Endothelial cell of umbilical vein (primary cell): ENCODE data around the gene CCDC12. TPM values are rescaled to one million over a fixed set of nuclear protein-coding genes. Genes with fewer than 3 reads are reported as not detected.

ENCODE experiments used
- BruUV-seq: library from RNA; stranded (reverse); fragments of 400-500 nt; replicated peaks from 2 replicates; lab custom pipeline; 2021; lab: Mats Ljungman, UMichigan
- CTCF ChIA-PET: fragments of 300-600, 350-600 bp; sonication (Branson Sonifier 250); formaldehyde crosslinking; loops from one replicate; lab custom pipeline; 2021; ENCODE audit warnings: antibody characterized with exemption, inconsistent platforms; lab: Charles Lee
- POLR2A ChIA-PET: fragments of 300-600, 350-600 bp; sonication (Branson Sonifier 250); formaldehyde crosslinking; loops from one replicate; lab custom pipeline; 2021; ENCODE audit warnings: antibody characterized with exemption, inconsistent platforms; lab: Charles Lee
- DNase-seq: peaks from one replicate; pipeline ENCODE4 v3.0.0-alpha.2; 2011; ENCODE audit warnings: low read depth, low spot score
- FAIRE-seq: peaks from 2 replicates; lab custom pipeline; 2011; peaks lifted over from hg19 to GRCh38; lab: Jason Lieb, UNC
- H2AFZ ChIP-seq: 2 replicates; pipeline ENCODE4 v1.6.0; 2012; ENCODE audit warnings: low read depth, low read length, control low read depth, inconsistent platforms
- H3K27ac ChIP-seq: 2 replicates; pipeline ENCODE4 v1.5.1; 2011; ENCODE audit warnings: low read depth, mild to moderate bottlenecking, control low read depth, low read length, moderate library complexity; ENCODE audit not compliant: insufficient read depth
- H3K27me3 ChIP-seq, 2 experiments: 2 replicates each; pipeline versions ENCODE4 v1.6.0 to v1.6.1; 2011; ENCODE audit warnings: low read length in 2 of 2, mixed read lengths in 1 of 2; ENCODE audit not compliant: control insufficient read depth in 2 of 2, insufficient read depth in 2 of 2
- H3K36me3 ChIP-seq, 2 experiments: 2 replicates in 1 of 2; 3 replicates in 1 of 2; pipeline ENCODE4 v1.5.1; 2011; ENCODE audit warnings: low read length in 2 of 2, mild to moderate bottlenecking in 1 of 2, moderate library complexity in 1 of 2; ENCODE audit not compliant: control insufficient read depth in 2 of 2, insufficient read depth in 2 of 2; ENCODE audit errors: extremely low read depth in 1 of 2
- H3K4me1 ChIP-seq: 3 replicates; pipeline ENCODE4 v1.5.1; 2011; ENCODE audit warnings: mild to moderate bottlenecking, low read length; ENCODE audit not compliant: control insufficient read depth, insufficient read depth; ENCODE audit errors: extremely low read depth
- H3K4me2 ChIP-seq: 2 replicates; pipeline ENCODE4 v1.6.1; 2011; ENCODE audit warnings: low read length, control low read depth, mixed read lengths; ENCODE audit not compliant: insufficient read depth
- H3K4me3 ChIP-seq, 3 experiments: fragments of 200-600 bp in 1 of 3; sonication (generic), shearing (Covaris generic) in 1 of 3; replicated peaks in 1 of 3; 2 replicates each; pipeline ENCODE4 v1.5.1; 2011 to 2016; ENCODE audit warnings: control low read depth in 3 of 3, low read length in 3 of 3, mild to moderate bottlenecking in 2 of 3, inconsistent platforms in 1 of 3, low read depth in 1 of 3, moderate library complexity in 1 of 3; ENCODE audit not compliant: insufficient read depth in 1 of 3
- H3K79me2 ChIP-seq: 2 replicates; pipeline ENCODE4 v1.6.0; 2012; ENCODE audit warnings: low read length, inconsistent platforms; ENCODE audit not compliant: control insufficient read depth, insufficient read depth
- H3K9ac ChIP-seq: replicated peaks from 2 replicates; pipeline ENCODE3; 2011; ENCODE audit warnings: low read length, control low read depth; ENCODE audit not compliant: insufficient read depth; ENCODE audit errors: extremely low read depth
- H3K9me1 ChIP-seq: replicated peaks from 3 replicates; pipeline ENCODE4 v1.6.0; 2011; ENCODE audit warnings: mild to moderate bottlenecking, low read length; ENCODE audit not compliant: control insufficient read depth, insufficient read depth; ENCODE audit errors: extremely low read depth
- H3K9me3 ChIP-seq: replicated peaks from 2 replicates; pipeline ENCODE4 v1.5.1; 2012; ENCODE audit warnings: low read length, inconsistent platforms; ENCODE audit not compliant: control insufficient read depth, insufficient read depth
- H4K20me1 ChIP-seq: replicated peaks from 2 replicates; pipeline ENCODE3; 2011; ENCODE audit warnings: mild to moderate bottlenecking, low read length; ENCODE audit not compliant: control insufficient read depth, insufficient read depth; ENCODE audit errors: extremely low read depth
- CTCF ChIP-seq, 2 donors: IDR thresholded peaks; 1 replicate in 1 of 2; 2 replicates in 1 of 2; pipeline ENCODE4 v1.5.1; 2011; ENCODE audit warnings: low read length in 2 of 2, mild to moderate bottlenecking in 2 of 2, moderate library complexity in 2 of 2, control low read depth in 1 of 2, inconsistent platforms in 1 of 2, low read depth in 1 of 2; ENCODE audit not compliant: insufficient read depth in 1 of 2; ENCODE audit errors: extremely low read depth in 1 of 2
- EZH2 ChIP-seq: IDR thresholded peaks from 2 replicates; pipeline ENCODE4 v1.6.1; 2012; ENCODE audit warnings: borderline replicate concordance, low read depth, mild to moderate bottlenecking, moderate library complexity, low read length, inconsistent platforms; ENCODE audit not compliant: severe bottlenecking
- FOS ChIP-seq: IDR thresholded peaks from 2 replicates; pipeline ENCODE4 v1.6.1; 2011; ENCODE audit warnings: mild to moderate bottlenecking, low read length, moderate library complexity, borderline replicate concordance; ENCODE audit not compliant: insufficient read depth
- GATA2 ChIP-seq: IDR thresholded peaks from 2 replicates; pipeline ENCODE4 v1.7.0; 2011; ENCODE audit warnings: low read depth, mild to moderate bottlenecking, moderate library complexity, mixed read lengths, low read length; ENCODE audit not compliant: insufficient read length, insufficient read depth
- JUN ChIP-seq: IDR thresholded peaks from 2 replicates; pipeline ENCODE4 v1.6.1; 2011; ENCODE audit warnings: borderline replicate concordance, low read depth; ENCODE audit not compliant: insufficient read length, insufficient read depth
- MAX ChIP-seq: IDR thresholded peaks from 2 replicates; pipeline ENCODE4 v1.6.1; 2011; ENCODE audit not compliant: insufficient read depth, insufficient read length
- MYC ChIP-seq: IDR thresholded peaks from one replicate; pipeline ENCODE4 v1.6.1; 2011; ENCODE audit warnings: mild to moderate bottlenecking, low read depth, low read length
- POLR2A ChIP-seq: IDR thresholded peaks from 2 replicates; pipeline ENCODE4 v1.6.1; 2012; ENCODE audit warnings: low read depth, mild to moderate bottlenecking, control low read depth, low read length
- POLR2AphosphoS5 ChIP-seq: IDR thresholded peaks from 2 replicates; pipeline ENCODE4 v1.6.1; 2012; ENCODE audit warnings: low read depth, mild to moderate bottlenecking, control low read depth, low read length, moderate library complexity; ENCODE audit not compliant: insufficient read depth
- dilution Hi-C: fragments of 300-500 bp; cut with MboI; formaldehyde crosslinking; loops from one replicate; pipeline ENCODE4 v1.15.0; 2019; ENCODE audit warnings: low sequenced_read_pairs; ENCODE audit not compliant: extremely low pct_ligation_motif_present
- intact Hi-C: fragments of 100-400 bp; cut with micrococcal nuclease; formaldehyde crosslinking; loops from one replicate; pipeline ENCODE4 v1.10.0; 2022
- polyA plus RNA-seq, 4 experiments: library from polyadenylated mRNA; depleted of rRNA in 3 of 4; stranded (reverse) in 3 of 4; unstranded in 1 of 4; fragments of >200 nt; gene quantifications; 2 replicates each; pipeline versions ENCODE4 v1.2.1 to v1.2.3, GENCODE V29; 2011 to 2012; ENCODE audit warnings: missing spikeins in 1 of 4
- total RNA-seq: library from RNA; stranded (reverse); gene quantifications from 2 replicates; pipeline ENCODE4 v1.2.3, GENCODE V29; 2021

CCDC12 gene
- total and polyA plus RNA-seq, 2 donors (not counting 3 experiments of a cell fraction or from before 2014, with no cell fraction given): 35.1 to 50.5 TPM

GRCh38 chr3:46890132-46890531, 86.4 kb downstream of the CCDC12 start:
- H3K36me3 ChIP-seq: no peaks in the 10 kb centered on the region
- no peak overlapping the region for H3K4me3 ChIP-seq
- peaks cover 1 to 3% of the 10 kb centered on the region in 2 experiments for H3K27me3 ChIP-seq
- peaks cover 6% of the 10 kb centered on the region for H3K4me1 ChIP-seq
- TF ChIP-seq MYC (no peak), POLR2AphosphoS5 (no peak), GATA2 (no peak), POLR2A (no peak), CTCF (IDR thresholded peaks at IDR 0.05; ENCODE audit: extremely low read depth in 1 of 2, insufficient read depth in 1 of 2, low read depth in 1 of 2, low read length in 2 of 2) (no peak), JUN (no peak), FOS (no peak), MAX (no peak), EZH2 (no peak)
- H3K9me1 ChIP-seq: no peaks in the 10 kb centered on the region
- ChIA-PET CTCF (interaction anchor here (0.9 to 1.6 kb wide), 6 partner anchors 12 to 43 kb away, joined by 3 to 6 read pairs (median 4); partner anchors contain the start of gene PTH1R), POLR2A (no interaction called here)
- FAIRE-seq: no peak
- H3K9me3 ChIP-seq: no peaks in the 10 kb centered on the region
- dilution Hi-C loops: no loop called here
- H3K27ac ChIP-seq: no peak overlapping the region
- H2AFZ ChIP-seq: no peak overlapping the region
- BruUV-seq: no TSS peak
- intact Hi-C loops: loop anchor here (10.0 kb wide), 1 partner anchor 405 kb away; no protein-coding TSS in a partner anchor
- H3K9ac ChIP-seq: no peak overlapping the region
- no peaks in the 10 kb centered on the region for H4K20me1 ChIP-seq
- DNase-seq: no peak
- no peaks in the 10 kb centered on the region for H3K79me2 ChIP-seq
- H3K4me2 ChIP-seq: no peak overlapping the region
